Astrocyte (in vitro differentiated cells and primary cell): ENCODE data around the gene MATR3.

ENCODE experiments used
- EZH2 ChIP-seq: IDR thresholded peaks from 2 replicates; pipeline ENCODE4 v1.6.1; 2012; ENCODE audit warnings: mild to moderate bottlenecking, low read length, inconsistent platforms; ENCODE audit not compliant: insufficient read depth
- TF ChIP-seq, protein P1 (sequence below): IDR thresholded peaks from 2 replicates; pipeline ENCODE4 v1.5.1; 2011; ENCODE audit warnings: low read depth, mild to moderate bottlenecking, inconsistent platforms, low read length, moderate library complexity; ENCODE audit not compliant: insufficient read depth

DNA sequence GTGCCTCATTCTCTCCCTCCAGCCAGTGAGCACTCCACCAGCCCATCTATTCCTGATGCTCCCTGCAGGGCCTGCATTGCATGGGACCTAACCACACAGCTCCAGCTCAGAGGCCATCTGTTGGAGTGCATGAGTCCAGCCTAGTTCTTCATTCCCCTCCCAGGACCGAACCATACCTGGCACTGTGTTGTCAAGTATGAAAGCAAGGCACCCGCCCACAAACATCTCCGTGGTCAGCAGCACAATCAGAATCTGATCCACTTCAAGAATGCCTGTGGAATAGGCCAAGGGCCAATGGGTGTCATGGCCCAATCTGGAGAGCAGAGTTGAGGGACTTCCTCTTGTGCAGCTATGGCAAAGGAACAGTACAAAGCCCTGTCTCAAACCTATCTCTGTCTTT lies 83.7 kb downstream of the MATR3 start:
- TF ChIP-seq EZH2: no peak
- TF ChIP-seq, protein P1, sequence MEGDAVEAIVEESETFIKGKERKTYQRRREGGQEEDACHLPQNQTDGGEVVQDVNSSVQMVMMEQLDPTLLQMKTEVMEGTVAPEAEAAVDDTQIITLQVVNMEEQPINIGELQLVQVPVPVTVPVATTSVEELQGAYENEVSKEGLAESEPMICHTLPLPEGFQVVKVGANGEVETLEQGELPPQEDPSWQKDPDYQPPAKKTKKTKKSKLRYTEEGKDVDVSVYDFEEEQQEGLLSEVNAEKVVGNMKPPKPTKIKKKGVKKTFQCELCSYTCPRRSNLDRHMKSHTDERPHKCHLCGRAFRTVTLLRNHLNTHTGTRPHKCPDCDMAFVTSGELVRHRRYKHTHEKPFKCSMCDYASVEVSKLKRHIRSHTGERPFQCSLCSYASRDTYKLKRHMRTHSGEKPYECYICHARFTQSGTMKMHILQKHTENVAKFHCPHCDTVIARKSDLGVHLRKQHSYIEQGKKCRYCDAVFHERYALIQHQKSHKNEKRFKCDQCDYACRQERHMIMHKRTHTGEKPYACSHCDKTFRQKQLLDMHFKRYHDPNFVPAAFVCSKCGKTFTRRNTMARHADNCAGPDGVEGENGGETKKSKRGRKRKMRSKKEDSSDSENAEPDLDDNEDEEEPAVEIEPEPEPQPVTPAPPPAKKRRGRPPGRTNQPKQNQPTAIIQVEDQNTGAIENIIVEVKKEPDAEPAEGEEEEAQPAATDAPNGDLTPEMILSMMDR: no peak
